ENCODE data around the gene SRC.

Gene SRC

DNA sequence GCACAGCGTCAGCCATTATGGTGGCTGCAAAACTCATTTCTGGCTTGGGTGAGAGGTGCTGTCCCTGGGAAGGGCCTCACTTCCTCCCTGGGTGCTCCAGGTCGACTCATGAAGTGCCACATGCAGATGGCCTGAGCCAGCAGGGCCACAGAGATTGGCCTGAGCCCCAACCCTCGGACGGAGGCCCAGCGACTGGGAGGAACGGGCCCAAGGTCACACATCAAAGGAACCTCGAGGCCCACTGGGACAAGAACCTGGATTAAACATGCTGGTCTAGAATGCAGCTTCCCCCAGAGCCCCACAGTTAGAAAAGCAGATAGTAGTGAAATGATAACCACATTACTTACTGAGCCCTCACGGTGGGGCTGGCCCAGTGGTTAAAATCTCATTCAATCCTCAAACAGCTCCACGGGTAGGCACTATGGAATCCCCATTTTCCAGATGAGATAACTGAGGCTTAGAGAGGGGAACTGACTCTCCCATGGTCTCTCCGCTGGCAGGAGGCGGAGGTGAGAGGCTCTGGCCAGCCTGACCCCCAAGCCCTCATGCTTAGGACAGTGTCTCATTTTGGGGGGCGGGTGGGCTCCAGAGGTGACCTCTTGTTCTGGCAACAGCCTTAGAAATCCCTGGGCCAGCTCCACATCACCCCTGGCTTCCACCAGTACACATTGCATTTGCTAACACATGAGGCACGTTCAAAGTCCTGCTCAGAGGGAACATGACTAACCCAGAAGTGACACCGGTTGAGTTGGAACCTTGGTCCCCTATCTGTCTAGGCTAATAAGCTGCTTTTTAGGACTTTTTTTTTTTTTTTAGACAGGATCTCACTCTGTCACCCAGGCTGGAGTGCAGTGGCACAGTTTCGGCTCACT lies 53.0 kb downstream of the SRC start:
- ChIA-PET POLR2A (no interaction called here), CTCF (no interaction called here)
- TF ChIP-seq BHLHE40 (IDR thresholded peaks at IDR 0.05; ENCODE audit: borderline replicate concordance) (no peak), ZNF384 (IDR thresholded peaks at IDR 0.05) (no peak), FOXA1 (IDR thresholded peaks at IDR 0.05) (no peak), SP1 (IDR thresholded peaks at IDR 0.05) (no peak), NFRKB (IDR thresholded peaks at IDR 0.05) (no peak), SUZ12 (IDR thresholded peaks at IDR 0.05) (no peak), HDGF (IDR thresholded peaks at IDR 0.05; ENCODE audit: borderline replicate concordance) (no peak), FOXK2 (IDR thresholded peaks at IDR 0.05) (no peak)
- TF ChIP-seq, protein P1, sequence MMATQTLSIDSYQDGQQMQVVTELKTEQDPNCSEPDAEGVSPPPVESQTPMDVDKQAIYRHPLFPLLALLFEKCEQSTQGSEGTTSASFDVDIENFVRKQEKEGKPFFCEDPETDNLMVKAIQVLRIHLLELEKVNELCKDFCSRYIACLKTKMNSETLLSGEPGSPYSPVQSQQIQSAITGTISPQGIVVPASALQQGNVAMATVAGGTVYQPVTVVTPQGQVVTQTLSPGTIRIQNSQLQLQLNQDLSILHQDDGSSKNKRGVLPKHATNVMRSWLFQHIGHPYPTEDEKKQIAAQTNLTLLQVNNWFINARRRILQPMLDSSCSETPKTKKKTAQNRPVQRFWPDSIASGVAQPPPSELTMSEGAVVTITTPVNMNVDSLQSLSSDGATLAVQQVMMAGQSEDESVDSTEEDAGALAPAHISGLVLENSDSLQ (IDR thresholded peaks at IDR 0.05), result no peak
- no peak for DNase-seq (ENCODE audit: extremely low spot score)

GRCh38 chr20:37401282-37401929 lies 55.5 kb downstream of the SRC start:
- ChIA-PET CTCF (interaction anchor here (0.7 kb wide), 1 partner anchor 9 kb away, joined by 3 read pairs; no protein-coding TSS in a partner anchor), POLR2A (no interaction called here)
- no peak for TF ChIP-seq BHLHE40 (IDR thresholded peaks at IDR 0.05; ENCODE audit: borderline replicate concordance)
- no peak for TF ChIP-seq ZNF384 (IDR thresholded peaks at IDR 0.05)
- no peak for TF ChIP-seq FOXA1 (IDR thresholded peaks at IDR 0.05)
- no peak for TF ChIP-seq FOXM1 (IDR thresholded peaks at IDR 0.05; ENCODE audit: borderline replicate concordance)
- no peak for TF ChIP-seq CTBP1 (IDR thresholded peaks at IDR 0.05; ENCODE audit: borderline replicate concordance)
- TF ChIP-seq NFRKB (IDR thresholded peaks at IDR 0.05), result no peak
- TF ChIP-seq SP1 (IDR thresholded peaks at IDR 0.05), result no peak
- TF ChIP-seq FOXK2 (IDR thresholded peaks at IDR 0.05), result no peak
- TF ChIP-seq, protein P1 (IDR thresholded peaks at IDR 0.05), result no peak
- TF ChIP-seq ELF4 (IDR thresholded peaks at IDR 0.05), result no peak
- TF ChIP-seq SUZ12 (IDR thresholded peaks at IDR 0.05), result no peak
- no peak for TF ChIP-seq ARNT (IDR thresholded peaks at IDR 0.05)
- no peak for TF ChIP-seq L3MBTL2 (conservative IDR thresholded peaks at IDR 0.05)
- no peak for TF ChIP-seq TARDBP (IDR thresholded peaks at IDR 0.05)
- no peak for TF ChIP-seq LEF1 (IDR thresholded peaks at IDR 0.05; ENCODE audit: borderline replicate concordance)
- TF ChIP-seq HDGF (IDR thresholded peaks at IDR 0.05; ENCODE audit: borderline replicate concordance), result no peak
- no peak for DNase-seq (ENCODE audit: extremely low spot score)

GRCh38 chr20:37401930-37402675 lies 56.2 kb downstream of the SRC start:
- ChIA-PET CTCF (no interaction called here), POLR2A (no interaction called here)
- TF ChIP-seq ELF4 (IDR thresholded peaks at IDR 0.05), result no peak
- TF ChIP-seq, protein P1 (IDR thresholded peaks at IDR 0.05), result no peak
- TF ChIP-seq FOXA1 (IDR thresholded peaks at IDR 0.05), result no peak
- TF ChIP-seq ZNF384 (IDR thresholded peaks at IDR 0.05), result no peak
- TF ChIP-seq ARNT (IDR thresholded peaks at IDR 0.05), result no peak
- TF ChIP-seq FOXK2 (IDR thresholded peaks at IDR 0.05), result no peak
- TF ChIP-seq HDGF (IDR thresholded peaks at IDR 0.05; ENCODE audit: borderline replicate concordance), result no peak
- TF ChIP-seq LEF1 (IDR thresholded peaks at IDR 0.05; ENCODE audit: borderline replicate concordance), result no peak
- no peak for DNase-seq (ENCODE audit: extremely low spot score)

GRCh38 chr20:37403107-37404033 lies 57.4 kb downstream of the SRC start:
- TF ChIP-seq SP1 (IDR thresholded peaks at IDR 0.05), result no peak
- TF ChIP-seq ELF4 (IDR thresholded peaks at IDR 0.05), result no peak
- no peak for TF ChIP-seq TARDBP (IDR thresholded peaks at IDR 0.05)
- TF ChIP-seq LEF1 (IDR thresholded peaks at IDR 0.05; ENCODE audit: borderline replicate concordance), result no peak
- no peak for TF ChIP-seq L3MBTL2 (conservative IDR thresholded peaks at IDR 0.05)
- no peak for TF ChIP-seq BHLHE40 (IDR thresholded peaks at IDR 0.05; ENCODE audit: borderline replicate concordance)
- TF ChIP-seq FOXK2 (IDR thresholded peaks at IDR 0.05), result no peak
- no peak for TF ChIP-seq FOXM1 (IDR thresholded peaks at IDR 0.05; ENCODE audit: borderline replicate concordance)
- no peak for TF ChIP-seq ARNT (IDR thresholded peaks at IDR 0.05)
- no peak for TF ChIP-seq ZNF384 (IDR thresholded peaks at IDR 0.05)
- TF ChIP-seq HDGF (IDR thresholded peaks at IDR 0.05; ENCODE audit: borderline replicate concordance), result no peak
- TF ChIP-seq SUZ12 (IDR thresholded peaks at IDR 0.05), result no peak
- no peak for TF ChIP-seq FOXA1 (IDR thresholded peaks at IDR 0.05)
- no peak for TF ChIP-seq NFRKB (IDR thresholded peaks at IDR 0.05)
- TF ChIP-seq, protein P1 (IDR thresholded peaks at IDR 0.05), result no peak
- TF ChIP-seq CTBP1 (IDR thresholded peaks at IDR 0.05; ENCODE audit: borderline replicate concordance), result no peak
- DNase-seq (ENCODE audit: extremely low spot score), result no peak
- POLR2A ChIA-PET, result no interaction called here
- CTCF ChIA-PET, result no interaction called here
